IMR-90 (cell line): ENCODE results near the gene TMTC2. TPM values are rescaled to one million over a fixed set of nuclear protein-coding genes. Genes with fewer than 3 reads are reported as not detected.

Experiments used
- ATAC-seq: fragments of 200-7000 bp; cut with Tn5 transposase; 2 replicates; pipeline ENCODE4 v1.9.1; 2020; ENCODE audit warnings: low read depth, mild to moderate bottlenecking, moderate library complexity
- BruUV-seq: library from RNA; stranded (reverse); fragments of 400-500 nt; replicated peaks from 2 replicates; lab custom pipeline; 2021; lab: Mats Ljungman, UMichigan
- CTCF ChIA-PET: fragments of 300-600 bp; formaldehyde crosslinking; extraction: SDS; loops from one replicate; lab custom pipeline; 2021; ENCODE audit warnings: antibody characterized with exemption; lab: Yijun Ruan, JAX
- POLR2A ChIA-PET: fragments of 300-600 bp; sonication (Branson Sonifier 250); formaldehyde crosslinking; loops from one replicate; lab custom pipeline; 2022; ENCODE audit warnings: antibody characterized with exemption; ENCODE audit not compliant: unreplicated experiment; lab: Charles Lee
- DNase-seq: peaks from one replicate; pipeline ENCODE4 v3.0.0; 2013
- H2AFZ ChIP-seq: replicated peaks from 2 replicates; pipeline ENCODE3; 2013; ENCODE audit warnings: low read length, mild to moderate bottlenecking; ENCODE audit not compliant: poor library complexity
- H2AK5ac ChIP-seq: 2 replicates; pipeline ENCODE4 v1.6.1; 2013; ENCODE audit warnings: low read depth, low read length, inconsistent platforms
- H2AK9ac ChIP-seq: replicated peaks from 2 replicates; pipeline ENCODE3; 2013; ENCODE audit warnings: mild to moderate bottlenecking, low read depth, low read length, moderate library complexity; ENCODE audit not compliant: poor library complexity
- H2BK120ac ChIP-seq: 2 replicates; pipeline ENCODE4 v1.6.1; 2013; ENCODE audit warnings: low read depth, low read length, inconsistent platforms
- H2BK15ac ChIP-seq: 3 replicates; pipeline ENCODE4 v1.6.1; 2013; ENCODE audit warnings: low read depth, low read length, inconsistent platforms
- H2BK20ac ChIP-seq: 2 replicates; pipeline ENCODE4 v1.6.1; 2013; ENCODE audit warnings: low read depth, mild to moderate bottlenecking, inconsistent platforms, low read length, moderate library complexity
- H2BK5ac ChIP-seq: 2 replicates; pipeline ENCODE4 v1.6.1; 2013; ENCODE audit warnings: mild to moderate bottlenecking, low read depth, low read length, inconsistent platforms; ENCODE audit not compliant: poor library complexity, severe bottlenecking
- H3K14ac ChIP-seq: replicated peaks from 2 replicates; pipeline ENCODE4 v1.6.1; 2013; ENCODE audit warnings: low read depth, low read length, inconsistent platforms
- H3K18ac ChIP-seq: 2 replicates; pipeline ENCODE4 v1.6.1; 2013; ENCODE audit warnings: low read depth, low read length, control low read depth
- H3K23ac ChIP-seq: 2 replicates; pipeline ENCODE4 v1.6.1; 2013; ENCODE audit warnings: low read depth, low read length, inconsistent platforms
- H3K27ac ChIP-seq: 2 replicates; pipeline ENCODE4 v1.5.1; 2013; ENCODE audit warnings: mild to moderate bottlenecking, control low read depth, low read length; ENCODE audit not compliant: insufficient read depth
- H3K27me3 ChIP-seq: 2 replicates; pipeline ENCODE4 v1.6.1; 2013; ENCODE audit warnings: low read length; ENCODE audit not compliant: control insufficient read depth, insufficient read depth
- H3K36me3 ChIP-seq: 2 replicates; pipeline ENCODE4 v1.6.1; 2013; ENCODE audit warnings: low read length, mixed read lengths; ENCODE audit not compliant: control insufficient read depth, insufficient read depth
- H3K4ac ChIP-seq: 2 replicates; pipeline ENCODE4 v1.6.1; 2013; ENCODE audit warnings: low read depth, low read length, inconsistent platforms
- H3K4me1 ChIP-seq: 2 replicates; pipeline ENCODE4 v1.6.1; 2013; ENCODE audit warnings: low read length, mixed read lengths; ENCODE audit not compliant: control insufficient read depth, insufficient read depth
- H3K4me2 ChIP-seq: 2 replicates; pipeline ENCODE4 v1.6.1; 2013; ENCODE audit warnings: low read depth, mild to moderate bottlenecking, control low read depth, low read length, moderate library complexity
- H3K4me3 ChIP-seq: 2 replicates; pipeline ENCODE4 v1.5.1; 2013; ENCODE audit warnings: low read depth, mild to moderate bottlenecking, control low read depth, low read length, moderate library complexity; ENCODE audit not compliant: insufficient read depth
- H3K56ac ChIP-seq: 2 replicates; pipeline ENCODE4 v1.6.1; 2013; ENCODE audit warnings: low read length, inconsistent platforms; ENCODE audit not compliant: insufficient read depth; ENCODE audit errors: extremely low read depth
- H3K79me1 ChIP-seq, 2 experiments: 2 replicates each; pipeline ENCODE4 v1.6.1; 2013; ENCODE audit warnings: low read length in 2 of 2, inconsistent platforms in 1 of 2, low read depth in 1 of 2
- H3K9ac ChIP-seq: 2 replicates; pipeline ENCODE4 v1.6.1; 2013; ENCODE audit warnings: low read depth, low read length, control low read depth
- H3K9me1 ChIP-seq: 2 replicates; pipeline ENCODE4 v1.6.1; 2013; ENCODE audit warnings: low read length, inconsistent platforms; ENCODE audit not compliant: insufficient read depth
- H3K9me3 ChIP-seq: 2 replicates; pipeline ENCODE4 v1.6.1; 2013; ENCODE audit warnings: low read length; ENCODE audit not compliant: control insufficient read depth, insufficient read depth
- H4K20me1 ChIP-seq: 2 replicates; pipeline ENCODE4 v1.6.1; 2013; ENCODE audit warnings: low read length, inconsistent platforms; ENCODE audit not compliant: insufficient read depth
- H4K5ac ChIP-seq: 2 replicates; pipeline ENCODE4 v1.6.1; 2013; ENCODE audit warnings: mild to moderate bottlenecking, low read depth, low read length, control low read depth
- H4K8ac ChIP-seq, 2 experiments: 2 replicates each; pipeline ENCODE4 v1.6.1; 2013; ENCODE audit warnings: low read depth in 2 of 2, low read length in 2 of 2, control low read depth in 1 of 2, inconsistent platforms in 1 of 2
- H4K91ac ChIP-seq: 2 replicates; pipeline ENCODE4 v1.6.1; 2013; ENCODE audit warnings: low read depth, low read length, inconsistent platforms; ENCODE audit not compliant: insufficient read depth
- BHLHE40 ChIP-seq: fragments of 150-350 bp; IDR thresholded peaks from 2 replicates; pipeline ENCODE4 v1.6.1; 2016; ENCODE audit warnings: mild to moderate bottlenecking, low read depth, low read length
- CEBPB ChIP-seq: IDR thresholded peaks from 2 replicates; pipeline ENCODE4 v1.6.1; 2012; ENCODE audit warnings: low read depth, low read length, improper control_type of control experiment
- CHD1 ChIP-seq: IDR thresholded peaks from 2 replicates; pipeline ENCODE4 v1.6.1; 2012; ENCODE audit warnings: low read depth, low read length, improper control_type of control experiment
- FOS ChIP-seq: fragments of 150-350 bp; IDR thresholded peaks from 2 replicates; pipeline ENCODE4 v1.6.1; 2016; ENCODE audit warnings: low read depth, low read length
- MAFK ChIP-seq: IDR thresholded peaks from 2 replicates; pipeline ENCODE4 v1.6.1; 2012; ENCODE audit warnings: low read depth, low read length, improper control_type of control experiment
- MAZ ChIP-seq: IDR thresholded peaks from 2 replicates; pipeline ENCODE4 v1.6.1; 2012; ENCODE audit warnings: low read depth, mild to moderate bottlenecking, low read length, improper control_type of control experiment, moderate library complexity, borderline replicate concordance
- MXI1 ChIP-seq: IDR thresholded peaks from 2 replicates; pipeline ENCODE4 v1.6.1; 2012; ENCODE audit warnings: low read depth, mild to moderate bottlenecking, low read length, moderate library complexity, borderline replicate concordance
- NFE2L2 ChIP-seq: fragments of 150-350 bp; IDR thresholded peaks from 2 replicates; pipeline ENCODE4 v1.6.1; 2016; ENCODE audit warnings: low read depth, mild to moderate bottlenecking, low read length
- POLR2A ChIP-seq: IDR thresholded peaks from 2 replicates; pipeline ENCODE4 v1.6.1; 2012; ENCODE audit warnings: mild to moderate bottlenecking, low read depth, low read length
- RAD21 ChIP-seq: IDR thresholded peaks from 2 replicates; pipeline ENCODE4 v1.6.1; 2012; ENCODE audit warnings: low read length, improper control_type of control experiment
- RCOR1 ChIP-seq: IDR thresholded peaks from 2 replicates; pipeline ENCODE4 v1.6.1; 2012; ENCODE audit warnings: mild to moderate bottlenecking, low read length, improper control_type of control experiment; ENCODE audit not compliant: insufficient replicate concordance
- RFX5 ChIP-seq: IDR thresholded peaks from 2 replicates; pipeline ENCODE4 v1.8.0; 2012; ENCODE audit warnings: low read depth, mild to moderate bottlenecking, low read length, moderate library complexity
- SMC3 ChIP-seq: fragments of 150-350 bp; IDR thresholded peaks from 2 replicates; pipeline ENCODE4 v1.6.1; 2016; ENCODE audit warnings: low read depth, mild to moderate bottlenecking, antibody characterized with exemption, low read length, moderate library complexity
- WGBS, 2 experiments: methylation state at CpG; one replicate each; pipeline versions ENCODE4 v1.1.5 to v1.1.7; 2013; ENCODE audit warnings: missing lambda C conversion rate in 2 of 2; ENCODE audit not compliant: insufficient read length in 1 of 2; ENCODE audit errors: extremely low coverage in 2 of 2; 5-methylcytosine and 5-hydroxymethylcytosine counted together
- dilution Hi-C: fragments of 300-500 bp; cut with HindIII; formaldehyde crosslinking; loops from one replicate; pipeline ENCODE4 v1.14.3; 2018; ENCODE audit warnings: low sequenced_read_pairs; ENCODE audit not compliant: unreplicated experiment
- in situ Hi-C: fragments of 300-500 bp; cut with MboI; formaldehyde crosslinking; loops from 3 replicates; pipeline ENCODE4 v1.14.3; 2019; ENCODE audit warnings: low sequenced_read_pairs, inconsistent platforms, mixed read lengths
- intact Hi-C: fragments of 100-400 bp; cut with micrococcal nuclease; formaldehyde crosslinking; loops from 2 replicates; pipeline ENCODE4 v1.10.0; 2022
- polyA plus RNA-seq, 3 experiments: library from polyadenylated mRNA; depleted of rRNA; stranded (reverse); fragments of >200 nt; gene quantifications; 2 replicates each; pipeline ENCODE4 v1.2.3, GENCODE V29; 2012; ENCODE audit warnings: low replicate concordance in 1 of 3
- total RNA-seq: library from RNA; depleted of rRNA; stranded (reverse); fragments of >200 nt; gene quantifications from 2 replicates; pipeline ENCODE4 v1.2.3, GENCODE V29; 2012
- TF ChIP-seq, protein P1 (sequence below): fragments of 150-350 bp; IDR thresholded peaks from 2 replicates; pipeline ENCODE4 v1.6.1; 2016; ENCODE audit warnings: low read depth, mild to moderate bottlenecking, low read length, moderate library complexity, borderline replicate concordance
- TF ChIP-seq, protein P2 (sequence below): conservative IDR thresholded peaks from 2 replicates; pipeline ENCODE4 v1.5.1; 2012; ENCODE audit warnings: mild to moderate bottlenecking, low read depth, low read length, improper control_type of control experiment
- TF ChIP-seq, protein P3 (sequence below): fragments of 150-350 bp; IDR thresholded peaks from 2 replicates; pipeline ENCODE4 v1.6.1; 2017; ENCODE audit warnings: mild to moderate bottlenecking, antibody characterized with exemption, low read length, low read depth

The TMTC2 gene
- total and polyA plus RNA-seq, 2 of the 4 experiments (the other 2 are of a cell fraction), result 0.56 to 1.4 TPM

GRCh38 chr12:83031196-83031595, 344.5 kb downstream of the TMTC2 start:
- no peaks in the 10 kb centered on the region for H3K4me1 ChIP-seq
- no peaks in the 10 kb centered on the region for H3K36me3 ChIP-seq
- BruUV-seq, result no TSS peak
- CTCF ChIA-PET, result no interaction called here
- no peak overlapping the region for H2BK120ac ChIP-seq
- no CpG with 5 or more reads among the region's 2 CpGs for WGBS, 2 experiments
- H2BK5ac ChIP-seq, result no peak overlapping the region
- H3K79me1 ChIP-seq, result no peaks in the 10 kb centered on the region
- no peak for DNase-seq
- no peak overlapping the region for H3K4me2 ChIP-seq
- H4K91ac ChIP-seq, result no peak overlapping the region
- H3K4me3 ChIP-seq, result no peak overlapping the region
- no peak overlapping the region for H3K23ac ChIP-seq
- H4K5ac ChIP-seq, result no peak overlapping the region
- no peak overlapping the region for H4K8ac ChIP-seq
- H2BK15ac ChIP-seq, result no peak overlapping the region
- no peak overlapping the region for H3K4ac ChIP-seq
- H3K27me3 ChIP-seq, result no peaks in the 10 kb centered on the region
- no peak overlapping the region for H2AK9ac ChIP-seq
- no peak overlapping the region for H3K56ac ChIP-seq
- H3K9me3 ChIP-seq, result no peaks in the 10 kb centered on the region
- H3K27ac ChIP-seq, result no peak overlapping the region
- H2AK5ac ChIP-seq, result no peak overlapping the region
- TF ChIP-seq RCOR1 (no peak), RAD21 (no peak), CEBPB (no peak), MAFK (no peak), RFX5 (no peak), MAZ (no peak), POLR2A (no peak), BHLHE40 (no peak), NFE2L2 (no peak), SMC3 (no peak), FOS (no peak), MXI1 (no peak), CHD1 (no peak)
- TF ChIP-seq, protein P1, sequence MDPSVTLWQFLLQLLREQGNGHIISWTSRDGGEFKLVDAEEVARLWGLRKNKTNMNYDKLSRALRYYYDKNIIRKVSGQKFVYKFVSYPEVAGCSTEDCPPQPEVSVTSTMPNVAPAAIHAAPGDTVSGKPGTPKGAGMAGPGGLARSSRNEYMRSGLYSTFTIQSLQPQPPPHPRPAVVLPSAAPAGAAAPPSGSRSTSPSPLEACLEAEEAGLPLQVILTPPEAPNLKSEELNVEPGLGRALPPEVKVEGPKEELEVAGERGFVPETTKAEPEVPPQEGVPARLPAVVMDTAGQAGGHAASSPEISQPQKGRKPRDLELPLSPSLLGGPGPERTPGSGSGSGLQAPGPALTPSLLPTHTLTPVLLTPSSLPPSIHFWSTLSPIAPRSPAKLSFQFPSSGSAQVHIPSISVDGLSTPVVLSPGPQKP, result no peak
- TF ChIP-seq, protein P2, sequence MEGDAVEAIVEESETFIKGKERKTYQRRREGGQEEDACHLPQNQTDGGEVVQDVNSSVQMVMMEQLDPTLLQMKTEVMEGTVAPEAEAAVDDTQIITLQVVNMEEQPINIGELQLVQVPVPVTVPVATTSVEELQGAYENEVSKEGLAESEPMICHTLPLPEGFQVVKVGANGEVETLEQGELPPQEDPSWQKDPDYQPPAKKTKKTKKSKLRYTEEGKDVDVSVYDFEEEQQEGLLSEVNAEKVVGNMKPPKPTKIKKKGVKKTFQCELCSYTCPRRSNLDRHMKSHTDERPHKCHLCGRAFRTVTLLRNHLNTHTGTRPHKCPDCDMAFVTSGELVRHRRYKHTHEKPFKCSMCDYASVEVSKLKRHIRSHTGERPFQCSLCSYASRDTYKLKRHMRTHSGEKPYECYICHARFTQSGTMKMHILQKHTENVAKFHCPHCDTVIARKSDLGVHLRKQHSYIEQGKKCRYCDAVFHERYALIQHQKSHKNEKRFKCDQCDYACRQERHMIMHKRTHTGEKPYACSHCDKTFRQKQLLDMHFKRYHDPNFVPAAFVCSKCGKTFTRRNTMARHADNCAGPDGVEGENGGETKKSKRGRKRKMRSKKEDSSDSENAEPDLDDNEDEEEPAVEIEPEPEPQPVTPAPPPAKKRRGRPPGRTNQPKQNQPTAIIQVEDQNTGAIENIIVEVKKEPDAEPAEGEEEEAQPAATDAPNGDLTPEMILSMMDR, result no peak
- TF ChIP-seq, protein P3, sequence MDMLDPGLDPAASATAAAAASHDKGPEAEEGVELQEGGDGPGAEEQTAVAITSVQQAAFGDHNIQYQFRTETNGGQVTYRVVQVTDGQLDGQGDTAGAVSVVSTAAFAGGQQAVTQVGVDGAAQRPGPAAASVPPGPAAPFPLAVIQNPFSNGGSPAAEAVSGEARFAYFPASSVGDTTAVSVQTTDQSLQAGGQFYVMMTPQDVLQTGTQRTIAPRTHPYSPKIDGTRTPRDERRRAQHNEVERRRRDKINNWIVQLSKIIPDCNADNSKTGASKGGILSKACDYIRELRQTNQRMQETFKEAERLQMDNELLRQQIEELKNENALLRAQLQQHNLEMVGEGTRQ, result no peak
- in situ Hi-C loops (no loop called here), dilution Hi-C loops (no loop called here), intact Hi-C loops (no loop called here)
- H4K20me1 ChIP-seq, result no peaks in the 10 kb centered on the region
- H3K18ac ChIP-seq, result no peak overlapping the region
- no peak overlapping the region for H2BK20ac ChIP-seq
- H3K9me1 ChIP-seq, result no peaks in the 10 kb centered on the region
- H3K14ac ChIP-seq, result no peak overlapping the region
- no peak overlapping the region for H3K9ac ChIP-seq
- POLR2A ChIA-PET, result no interaction called here
- no peak overlapping the region for H2AFZ ChIP-seq
- ATAC-seq, result no peak
